HG02973 (cell line): ENCODE measurements around the gene SEMA5A.

Source experiments
- ATAC-seq: cut with Tn5 transposase; IDR thresholded peaks from one replicate; pipeline ENCODE4 v1.9.1; 2021; ENCODE audit warnings: moderate library complexity; ENCODE audit not compliant: unreplicated experiment

Gene SEMA5A

GRCh38 chr5:9340085-9340484, 205.8 kb downstream of the SEMA5A start:
- no peak for ATAC-seq

GRCh38 chr5:9339206-9339818, 206.6 kb downstream of the SEMA5A start:
- no peak for ATAC-seq

- no peak for ATAC-seq
These were observed 207.1 kb downstream of the SEMA5A start for GRCh38 chr5:9338796-9339195.

- no peak for ATAC-seq
These were observed 207.8 kb downstream of the SEMA5A start for GRCh38 chr5:9337928-9338595.

GRCh38 chr5:9335754-9336495, 209.9 kb downstream of the SEMA5A start:
- no peak for ATAC-seq

DNA sequence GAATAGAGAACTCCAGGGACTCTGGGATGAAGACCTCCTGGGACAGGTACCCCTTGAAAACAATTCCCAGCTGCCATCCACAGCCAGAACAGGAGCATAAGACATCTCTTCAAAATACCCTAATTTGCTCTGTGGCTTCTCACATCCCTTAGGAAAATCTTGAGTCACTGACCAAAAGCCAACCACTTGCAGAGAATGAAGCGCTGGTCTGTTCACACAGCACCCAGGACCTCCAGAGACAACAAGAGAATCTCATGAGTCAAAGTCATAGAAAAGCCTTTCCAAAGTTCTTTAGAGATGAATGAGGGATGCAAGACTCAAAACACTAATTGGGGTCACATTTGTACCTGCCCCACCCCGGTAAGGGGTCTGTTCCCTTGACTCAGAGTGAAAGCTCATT, 210.6 kb downstream of the SEMA5A start:
- ATAC-seq: no peak

DNA sequence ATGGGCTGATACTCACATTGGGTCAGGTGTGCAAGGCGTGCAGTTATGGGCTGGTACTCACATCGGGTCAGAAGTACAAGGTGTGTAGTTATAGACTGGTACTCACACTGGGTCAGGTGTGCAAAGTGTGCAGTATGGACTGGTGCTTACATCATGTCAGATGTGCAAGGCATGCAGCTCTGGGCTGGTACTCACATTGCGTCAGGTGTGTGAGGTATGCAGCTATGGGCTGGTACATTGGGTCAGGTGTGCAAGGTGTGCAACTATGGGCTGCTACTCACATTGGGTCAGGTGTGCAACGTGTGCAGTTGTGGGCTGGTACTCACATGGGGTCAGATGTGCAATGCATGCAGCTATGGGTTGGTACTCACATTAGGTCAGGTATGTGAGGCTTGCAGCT, 213.8 kb downstream of the SEMA5A start:
- ATAC-seq: no peak

DNA sequence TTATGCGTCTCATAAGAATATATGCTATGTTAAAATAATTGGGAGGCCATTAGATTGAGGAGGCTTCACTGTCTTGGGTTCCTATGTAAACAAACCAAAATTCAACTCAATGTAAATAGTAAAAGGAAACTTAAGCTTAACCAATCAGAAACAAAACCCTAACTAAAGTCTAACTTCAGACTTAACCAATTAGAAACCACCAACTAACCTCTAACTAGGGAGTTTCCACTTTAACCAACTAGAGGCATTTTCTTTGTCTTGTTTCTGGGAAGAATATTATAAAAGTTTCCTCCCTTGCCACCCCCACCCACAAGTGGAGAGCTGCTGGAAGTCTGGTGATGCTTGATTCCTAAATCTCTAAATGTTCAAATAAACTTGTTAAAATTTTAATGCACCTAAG, 214.5 kb downstream of the SEMA5A start:
- no peak for ATAC-seq

- no peak for ATAC-seq
These were observed 216.8 kb downstream of the SEMA5A start for GRCh38 chr5:9329125-9329524.

- no peak for ATAC-seq
These were observed 220.3 kb downstream of the SEMA5A start for GRCh38 chr5:9325549-9325948.

DNA sequence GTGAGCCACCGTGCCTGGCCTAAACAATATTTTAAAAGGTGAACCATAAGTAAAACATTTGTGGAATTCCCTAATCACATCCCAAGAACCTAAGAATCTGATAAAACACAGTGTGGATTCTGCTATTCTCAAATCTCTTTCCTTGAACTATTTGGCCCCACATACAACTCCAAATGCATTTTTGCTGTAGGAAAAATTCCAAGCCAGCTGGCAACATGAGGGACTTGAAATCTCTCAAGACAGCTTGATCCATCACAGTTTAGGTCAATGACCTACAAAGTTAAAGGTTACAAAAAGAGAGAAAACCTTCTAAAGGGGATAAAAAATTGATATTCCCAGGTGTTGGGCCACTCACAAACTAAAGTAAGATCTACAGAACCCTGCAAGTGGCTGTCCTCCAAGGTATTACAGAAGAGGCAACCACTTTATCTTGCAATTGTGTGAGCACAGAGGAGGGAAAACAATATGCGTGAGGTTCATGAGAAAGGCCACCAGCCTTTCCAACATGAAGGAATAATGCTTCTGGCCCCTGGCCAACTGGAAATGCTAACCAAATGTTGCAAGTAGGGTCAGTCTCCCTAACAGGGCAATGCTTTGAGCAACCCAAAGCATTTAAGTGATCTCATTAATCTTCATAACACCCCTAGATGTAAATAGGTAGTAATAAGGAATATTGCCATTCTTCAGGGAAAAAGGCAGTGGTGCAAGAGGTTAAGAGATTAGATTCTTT, 221.4 kb downstream of the SEMA5A start:
- no peak for ATAC-seq

- no peak for ATAC-seq
These were observed 225.2 kb downstream of the SEMA5A start for GRCh38 chr5:9320652-9321051.

DNA sequence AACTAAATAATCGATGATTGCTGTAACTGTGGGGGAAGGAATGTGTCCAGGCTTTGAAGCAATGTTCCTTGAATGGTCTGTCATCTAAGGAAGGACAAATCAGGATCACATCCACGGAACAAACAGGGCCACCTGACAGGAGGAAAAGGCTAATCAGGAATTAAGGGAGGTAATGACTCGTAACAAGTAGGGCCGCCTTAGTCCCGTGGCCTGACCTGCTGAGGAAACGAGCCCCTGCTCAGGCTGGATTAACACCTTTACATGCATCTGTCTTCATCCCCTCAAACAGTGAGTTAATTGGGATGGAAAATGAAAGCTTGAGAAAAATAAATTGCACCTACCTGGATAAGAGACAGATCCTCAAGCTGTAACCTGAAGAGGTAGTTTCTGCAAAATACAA, 227.8 kb downstream of the SEMA5A start:
- ATAC-seq: no peak

DNA sequence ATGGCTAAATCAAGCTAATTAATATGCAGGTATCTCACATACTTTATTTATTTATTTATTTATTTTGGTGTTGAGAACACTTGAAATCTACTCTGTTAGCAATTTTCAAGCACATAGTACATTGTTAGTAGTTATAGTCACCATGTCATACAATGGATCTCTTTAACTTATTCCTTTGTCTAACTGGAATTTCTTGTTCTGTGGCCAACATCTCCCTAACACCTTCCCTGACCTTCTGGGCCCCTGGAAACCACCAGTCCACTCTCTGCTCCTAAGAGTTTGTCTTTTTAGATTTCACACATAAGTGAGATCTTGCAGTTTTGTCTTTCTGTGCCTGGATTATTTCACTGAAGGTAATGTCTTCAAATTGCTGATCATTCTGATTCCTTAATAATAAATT, 229.1 kb downstream of the SEMA5A start:
- no peak for ATAC-seq

DNA sequence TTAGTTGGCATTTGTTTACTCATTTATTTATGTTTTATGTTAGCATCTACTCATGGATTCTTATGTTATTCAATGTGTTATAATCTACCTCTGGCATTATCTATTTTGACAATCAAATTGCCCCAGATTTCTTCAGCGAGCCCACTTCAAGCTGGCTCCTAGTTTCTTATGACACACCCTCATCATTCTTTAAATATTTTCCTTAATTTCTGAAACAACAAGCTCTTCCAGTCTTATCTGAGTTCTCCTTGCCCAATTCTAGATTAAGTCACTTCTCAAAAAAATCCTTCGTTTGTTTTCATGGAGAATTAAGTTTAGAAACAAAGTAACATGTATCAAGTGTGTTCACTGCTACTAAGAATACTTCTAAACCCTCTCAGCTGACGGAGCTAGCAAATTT, 229.8 kb downstream of the SEMA5A start:
- no peak for ATAC-seq

GRCh38 chr5:9314558-9314957, 231.3 kb downstream of the SEMA5A start:
- ATAC-seq: no peak

- ATAC-seq: no peak
These were observed 232.1 kb downstream of the SEMA5A start for GRCh38 chr5:9313751-9314150.

DNA sequence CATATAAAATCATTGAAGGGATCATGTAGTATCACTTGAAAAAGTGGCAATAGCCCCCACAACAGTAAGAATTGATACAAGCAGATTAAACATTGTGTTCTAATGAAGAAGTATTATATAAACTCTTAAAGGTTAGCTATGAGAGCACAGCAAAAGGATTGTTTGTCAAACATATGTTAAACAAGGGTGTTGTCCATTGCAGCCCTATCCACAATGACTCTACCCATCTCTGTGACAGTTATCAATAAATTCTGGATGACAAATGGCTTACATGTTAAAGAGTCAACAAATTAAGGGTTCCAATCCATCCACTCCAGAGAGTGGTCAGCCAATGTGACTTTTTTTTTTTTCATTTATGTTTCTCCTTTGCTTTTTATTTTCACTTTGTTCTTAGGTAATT, 238.7 kb downstream of the SEMA5A start:
- ATAC-seq: no peak

DNA sequence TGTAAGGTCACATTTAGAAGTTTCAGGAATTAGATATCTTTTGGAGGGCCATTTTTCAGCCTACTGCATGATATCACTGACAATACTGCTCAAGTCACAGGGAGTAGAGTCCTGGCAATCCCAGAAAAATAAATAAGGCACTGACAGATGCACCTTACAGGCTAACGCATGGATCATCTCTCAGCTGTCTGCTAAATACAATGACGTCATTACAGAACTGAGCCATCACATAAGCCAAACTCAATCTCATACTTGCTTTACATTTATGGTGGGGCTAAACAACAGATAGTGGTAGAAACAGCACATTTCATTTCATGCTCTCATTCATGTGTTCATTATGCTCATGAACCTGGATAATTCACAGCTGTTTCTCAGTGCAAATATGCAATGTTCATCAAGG, 243.7 kb downstream of the SEMA5A start:
- ATAC-seq: no peak

DNA sequence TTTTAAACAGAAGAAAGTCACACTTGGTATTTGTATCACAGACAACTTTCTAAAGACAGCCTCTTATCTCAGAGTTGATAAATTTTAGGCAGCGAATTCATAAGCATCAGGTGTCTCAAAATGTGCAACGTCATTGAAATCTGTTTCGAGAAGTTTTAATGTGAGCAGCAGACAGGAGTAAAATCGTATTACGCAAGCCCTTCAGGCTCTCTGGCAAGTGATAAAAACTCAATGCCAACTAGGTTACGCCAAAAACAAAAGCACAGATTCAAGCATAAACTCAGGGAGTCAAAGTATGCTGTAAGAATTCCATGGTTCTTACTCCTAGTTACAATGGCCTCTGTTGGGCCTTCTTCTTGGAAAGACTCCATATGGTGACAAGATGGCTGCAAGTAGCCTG, 244.7 kb downstream of the SEMA5A start:
- ATAC-seq: no peak

DNA sequence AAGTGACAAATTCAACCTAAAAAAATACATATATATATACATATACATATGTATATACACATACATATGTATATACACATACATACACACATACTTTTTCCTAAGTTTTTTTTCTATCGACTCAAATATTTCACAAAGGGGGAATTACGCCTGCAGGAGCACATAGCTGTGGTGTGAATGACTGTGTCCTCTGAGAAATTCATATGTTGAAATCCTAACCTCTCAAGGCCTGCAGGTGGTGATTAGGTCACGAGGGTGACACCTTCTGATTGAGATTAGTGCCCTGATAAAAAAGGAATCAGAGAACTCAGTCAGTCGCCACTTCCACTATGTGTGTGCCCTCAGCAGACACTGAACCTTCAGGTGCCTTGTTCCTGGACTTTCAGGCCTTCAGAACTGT, 248.7 kb downstream of the SEMA5A start:
- no peak for ATAC-seq

DNA sequence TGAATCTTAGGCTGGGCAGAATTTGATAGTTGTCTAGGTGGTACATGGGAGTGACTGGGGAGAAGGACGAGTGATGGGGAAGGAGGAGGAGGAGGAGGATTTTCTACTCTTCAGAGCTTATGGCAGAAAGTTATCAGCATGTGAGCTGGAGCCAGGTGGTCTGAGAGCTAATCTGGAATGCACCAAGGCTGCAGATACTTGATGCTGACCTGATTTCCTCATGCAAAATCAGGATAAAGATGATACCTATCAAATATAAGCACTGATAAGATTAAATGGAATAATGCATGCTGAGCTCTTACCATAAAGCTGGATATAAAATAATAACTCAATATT, 250.4 kb downstream of the SEMA5A start:
- ATAC-seq: no peak
